ENCODE results near the gene FIZ1. TPM values are rescaled to one million over a fixed set of nuclear protein-coding genes. Genes with fewer than 3 reads are reported as not detected.

Gene FIZ1
- total and polyA plus RNA-seq, 4 donors = 1.1 to 4.3 (median 2.3) TPM

DNA sequence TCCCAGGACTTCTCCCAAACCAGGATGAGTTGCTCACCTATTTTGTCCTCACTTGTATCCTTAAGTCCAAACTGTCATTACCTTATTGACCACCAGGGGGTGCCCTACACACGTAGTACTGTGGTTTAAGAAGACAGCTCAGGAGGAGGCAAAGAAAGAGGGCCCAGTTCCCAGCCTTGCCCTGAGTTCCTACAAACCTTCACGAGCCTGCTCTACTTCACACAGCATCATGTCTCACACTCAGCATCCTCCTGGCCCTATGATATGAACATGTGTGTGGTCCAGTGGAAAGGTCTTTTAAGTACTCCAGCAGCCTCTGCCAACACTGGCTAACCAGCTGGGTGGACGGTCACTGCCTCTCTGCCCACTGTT lies 33.1 kb upstream of the FIZ1 start:
- no peak overlapping the region for H3K9ac ChIP-seq (ENCODE audit: low read depth in 1 of 2, low read length in 2 of 2)
- 30% methylated on average over 3 of the region's 3 CpGs for WGBS
- no peaks in the 10 kb centered on the region for H3K36me3 ChIP-seq (ENCODE audit: control insufficient read depth in 4 of 4, insufficient read depth in 3 of 4, low read depth in 1 of 4, low read length in 3 of 4)
- DNase-seq (ENCODE audit: low spot score) = peak; percentile 88
- H3K27me3 ChIP-seq (ENCODE audit: control insufficient read depth in 4 of 4, insufficient read depth in 4 of 4, low read length in 3 of 4) = no peaks in the 10 kb centered on the region
- no peak overlapping the region for H3K4me3 ChIP-seq (ENCODE audit: low read depth in 1 of 3, low read length in 3 of 3)
- no peak overlapping the region for H3K27ac ChIP-seq (ENCODE audit: low read depth in 1 of 2, low read length in 2 of 2)
- TF ChIP-seq, protein P1, sequence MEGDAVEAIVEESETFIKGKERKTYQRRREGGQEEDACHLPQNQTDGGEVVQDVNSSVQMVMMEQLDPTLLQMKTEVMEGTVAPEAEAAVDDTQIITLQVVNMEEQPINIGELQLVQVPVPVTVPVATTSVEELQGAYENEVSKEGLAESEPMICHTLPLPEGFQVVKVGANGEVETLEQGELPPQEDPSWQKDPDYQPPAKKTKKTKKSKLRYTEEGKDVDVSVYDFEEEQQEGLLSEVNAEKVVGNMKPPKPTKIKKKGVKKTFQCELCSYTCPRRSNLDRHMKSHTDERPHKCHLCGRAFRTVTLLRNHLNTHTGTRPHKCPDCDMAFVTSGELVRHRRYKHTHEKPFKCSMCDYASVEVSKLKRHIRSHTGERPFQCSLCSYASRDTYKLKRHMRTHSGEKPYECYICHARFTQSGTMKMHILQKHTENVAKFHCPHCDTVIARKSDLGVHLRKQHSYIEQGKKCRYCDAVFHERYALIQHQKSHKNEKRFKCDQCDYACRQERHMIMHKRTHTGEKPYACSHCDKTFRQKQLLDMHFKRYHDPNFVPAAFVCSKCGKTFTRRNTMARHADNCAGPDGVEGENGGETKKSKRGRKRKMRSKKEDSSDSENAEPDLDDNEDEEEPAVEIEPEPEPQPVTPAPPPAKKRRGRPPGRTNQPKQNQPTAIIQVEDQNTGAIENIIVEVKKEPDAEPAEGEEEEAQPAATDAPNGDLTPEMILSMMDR (IDR thresholded peaks at IDR 0.05; ENCODE audit: low read depth, low read length, missing input control) = peak; percentile 85
- TF ChIP-seq HNF4G (IDR thresholded peaks at IDR 0.05) = no peak
- TF ChIP-seq NR2F2 (IDR thresholded peaks at IDR 0.05) = no peak
- TF ChIP-seq FOXA1 (IDR thresholded peaks at IDR 0.05) = no peak
- TF ChIP-seq, protein P2, sequence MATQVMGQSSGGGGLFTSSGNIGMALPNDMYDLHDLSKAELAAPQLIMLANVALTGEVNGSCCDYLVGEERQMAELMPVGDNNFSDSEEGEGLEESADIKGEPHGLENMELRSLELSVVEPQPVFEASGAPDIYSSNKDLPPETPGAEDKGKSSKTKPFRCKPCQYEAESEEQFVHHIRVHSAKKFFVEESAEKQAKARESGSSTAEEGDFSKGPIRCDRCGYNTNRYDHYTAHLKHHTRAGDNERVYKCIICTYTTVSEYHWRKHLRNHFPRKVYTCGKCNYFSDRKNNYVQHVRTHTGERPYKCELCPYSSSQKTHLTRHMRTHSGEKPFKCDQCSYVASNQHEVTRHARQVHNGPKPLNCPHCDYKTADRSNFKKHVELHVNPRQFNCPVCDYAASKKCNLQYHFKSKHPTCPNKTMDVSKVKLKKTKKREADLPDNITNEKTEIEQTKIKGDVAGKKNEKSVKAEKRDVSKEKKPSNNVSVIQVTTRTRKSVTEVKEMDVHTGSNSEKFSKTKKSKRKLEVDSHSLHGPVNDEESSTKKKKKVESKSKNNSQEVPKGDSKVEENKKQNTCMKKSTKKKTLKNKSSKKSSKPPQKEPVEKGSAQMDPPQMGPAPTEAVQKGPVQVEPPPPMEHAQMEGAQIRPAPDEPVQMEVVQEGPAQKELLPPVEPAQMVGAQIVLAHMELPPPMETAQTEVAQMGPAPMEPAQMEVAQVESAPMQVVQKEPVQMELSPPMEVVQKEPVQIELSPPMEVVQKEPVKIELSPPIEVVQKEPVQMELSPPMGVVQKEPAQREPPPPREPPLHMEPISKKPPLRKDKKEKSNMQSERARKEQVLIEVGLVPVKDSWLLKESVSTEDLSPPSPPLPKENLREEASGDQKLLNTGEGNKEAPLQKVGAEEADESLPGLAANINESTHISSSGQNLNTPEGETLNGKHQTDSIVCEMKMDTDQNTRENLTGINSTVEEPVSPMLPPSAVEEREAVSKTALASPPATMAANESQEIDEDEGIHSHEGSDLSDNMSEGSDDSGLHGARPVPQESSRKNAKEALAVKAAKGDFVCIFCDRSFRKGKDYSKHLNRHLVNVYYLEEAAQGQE (IDR thresholded peaks at IDR 0.05) = no peak
- TF ChIP-seq RAD21 (IDR thresholded peaks at IDR 0.05) = peak; percentile 88 to 94
- peak in 1 of 2 donors; percentile 56 for TF ChIP-seq GABPA (IDR thresholded peaks at IDR 0.05 in 1 of 2, conservative IDR thresholded peaks at IDR 0.05 in 1 of 2)
- TF ChIP-seq, protein P3, sequence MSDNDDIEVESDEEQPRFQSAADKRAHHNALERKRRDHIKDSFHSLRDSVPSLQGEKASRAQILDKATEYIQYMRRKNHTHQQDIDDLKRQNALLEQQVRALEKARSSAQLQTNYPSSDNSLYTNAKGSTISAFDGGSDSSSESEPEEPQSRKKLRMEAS (IDR thresholded peaks at IDR 0.05) = no peak
- TF ChIP-seq FOXA2 (IDR thresholded peaks at IDR 0.05) = no peak
- TF ChIP-seq HNF4A (conservative IDR thresholded peaks at IDR 0.05) = peak in 1 of 2 donors; percentile 43
- TF ChIP-seq JUND (IDR thresholded peaks at IDR 0.05) = no peak
- no peak for TF ChIP-seq SP1 (IDR thresholded peaks at IDR 0.05)
- no peaks in the 10 kb centered on the region for H3K9me3 ChIP-seq (ENCODE audit: control insufficient read depth in 4 of 4, low read length in 3 of 4)
- H3K4me1 ChIP-seq (ENCODE audit: control insufficient read depth in 4 of 4, insufficient read depth in 4 of 4, low read length in 3 of 4) = peaks cover 13 to 31% (median 22%) of the 10 kb centered on the region in 4 donors

DNA sequence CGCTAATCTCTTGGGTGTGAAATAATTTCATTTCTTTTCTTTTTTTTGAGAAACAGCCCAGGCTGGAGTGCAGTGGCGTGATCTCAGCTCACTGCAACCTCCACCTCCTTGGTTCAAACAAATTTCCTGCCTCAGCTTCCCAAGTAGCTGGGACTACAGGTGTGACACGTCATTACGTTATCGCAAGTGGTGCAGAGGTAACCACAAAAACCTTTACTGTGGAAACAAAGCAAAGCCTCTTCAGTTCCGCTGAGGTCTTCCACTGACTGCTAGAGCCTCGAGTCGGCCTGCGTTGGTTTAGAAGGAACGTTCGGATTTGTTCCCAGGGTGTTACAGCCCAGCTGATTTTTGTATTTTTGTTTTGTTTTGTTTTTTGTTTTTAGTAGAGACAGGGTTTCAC lies 27.0 kb upstream of the FIZ1 start:
- 90% methylated on average over 11 of the region's 11 CpGs for WGBS
- no peak for DNase-seq (ENCODE audit: low spot score)
- TF ChIP-seq, protein P3 (IDR thresholded peaks at IDR 0.05) = no peak
- TF ChIP-seq SP1 (IDR thresholded peaks at IDR 0.05) (no peak), YY1 (IDR thresholded peaks at IDR 0.05) (no peak), HNF4G (IDR thresholded peaks at IDR 0.05) (no peak), GABPA (IDR thresholded peaks at IDR 0.05 in 1 of 2, conservative IDR thresholded peaks at IDR 0.05 in 1 of 2) (no peak), RAD21 (IDR thresholded peaks at IDR 0.05) (no peak), RXRA (IDR thresholded peaks at IDR 0.05) (no peak), JUND (IDR thresholded peaks at IDR 0.05) (no peak), FOXA1 (IDR thresholded peaks at IDR 0.05) (no peak)
- TF ChIP-seq, protein P2 (IDR thresholded peaks at IDR 0.05) = no peak
- TF ChIP-seq, protein P4, sequence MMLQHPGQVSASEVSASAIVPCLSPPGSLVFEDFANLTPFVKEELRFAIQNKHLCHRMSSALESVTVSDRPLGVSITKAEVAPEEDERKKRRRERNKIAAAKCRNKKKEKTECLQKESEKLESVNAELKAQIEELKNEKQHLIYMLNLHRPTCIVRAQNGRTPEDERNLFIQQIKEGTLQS (IDR thresholded peaks at IDR 0.05) = no peak
- peaks cover 0 to 4% (median 0%) of the 10 kb centered on the region in 4 donors for H3K36me3 ChIP-seq (ENCODE audit: control insufficient read depth in 4 of 4, insufficient read depth in 3 of 4, low read depth in 1 of 4, low read length in 3 of 4)
- no peaks in the 10 kb centered on the region for H3K27me3 ChIP-seq (ENCODE audit: control insufficient read depth in 4 of 4, insufficient read depth in 4 of 4, low read length in 3 of 4)
- H3K4me3 ChIP-seq (ENCODE audit: low read depth in 1 of 3, low read length in 3 of 3) = no peak overlapping the region
- no peaks in the 10 kb centered on the region for H3K9me3 ChIP-seq (ENCODE audit: control insufficient read depth in 4 of 4, low read length in 3 of 4)
- peaks cover 0 to 12% (median 7%) of the 10 kb centered on the region in 4 donors for H3K4me1 ChIP-seq (ENCODE audit: control insufficient read depth in 4 of 4, insufficient read depth in 4 of 4, low read length in 3 of 4)
- H3K9ac ChIP-seq (ENCODE audit: low read depth in 1 of 2, low read length in 2 of 2) = no peak overlapping the region
- H3K27ac ChIP-seq (ENCODE audit: low read depth in 1 of 2, low read length in 2 of 2) = no peak overlapping the region

All from liver (tissue), 9 donors.